HepG2 (cell line): ENCODE measurements around the gene CNR2. TPM values are rescaled to one million over a fixed set of nuclear protein-coding genes. Genes with fewer than 3 reads are reported as not detected.

Experiments used
- CREB1 ChIP-seq, 2 experiments: fragments of 450-650 bp in 1 of 2; IDR thresholded peaks; 2 replicates each; pipeline ENCODE4 v1.6.1; 2016 to 2017; ENCODE audit warnings: control low read depth in 1 of 2, mild to moderate bottlenecking in 1 of 2, missing compliant biosample characterization in 1 of 2, missing genetic modification characterization in 1 of 2
- GATAD1 ChIP-seq: IDR thresholded peaks from 2 replicates; pipeline ENCODE4 v1.6.1; 2016; ENCODE audit warnings: missing genetic modification reagents, missing compliant biosample characterization
- GPN1 ChIP-seq: sonication (generic); formaldehyde crosslinking; IDR thresholded peaks from 2 replicates; pipeline ENCODE4 v1.5.1; 2020; ENCODE audit warnings: missing genetic modification reagents, borderline replicate concordance
- MED1 ChIP-seq: sonication (generic); formaldehyde crosslinking; IDR thresholded peaks from 2 replicates; pipeline ENCODE4 v1.4.0; 2020; ENCODE audit warnings: missing genetic modification reagents
- NFKBIZ ChIP-seq: IDR thresholded peaks from 2 replicates; pipeline ENCODE4 v1.6.1; 2018; ENCODE audit warnings: missing genetic modification reagents, missing compliant biosample characterization
- SETDB1 ChIP-seq: sonication (generic); formaldehyde crosslinking; IDR thresholded peaks from 2 replicates; pipeline ENCODE4 v1.5.1; 2020; ENCODE audit warnings: missing genetic modification reagents, mild to moderate bottlenecking, borderline replicate concordance
- TGIF2 ChIP-seq: IDR thresholded peaks from 2 replicates; pipeline ENCODE4 v1.6.1; 2016; ENCODE audit warnings: control low read depth, missing compliant biosample characterization
- ZNF143 ChIP-seq: sonication (generic); formaldehyde crosslinking; IDR thresholded peaks from 2 replicates; pipeline ENCODE4 v1.4.0; 2020; ENCODE audit warnings: missing genetic modification reagents
- ZNF234 ChIP-seq: sonication (generic); formaldehyde crosslinking; conservative IDR thresholded peaks from 2 replicates; pipeline ENCODE4 v1.5.1; 2020; ENCODE audit warnings: mild to moderate bottlenecking, missing genetic modification reagents
- ZNF501 ChIP-seq: sonication (generic); formaldehyde crosslinking; IDR thresholded peaks from 2 replicates; pipeline ENCODE4 v1.5.1; 2020; ENCODE audit warnings: mild to moderate bottlenecking, moderate library complexity, missing genetic modification reagents
- ZNF510 ChIP-seq: sonication (generic); formaldehyde crosslinking; IDR thresholded peaks from 2 replicates; pipeline ENCODE4 v1.4.0; 2020; ENCODE audit warnings: low read depth, mild to moderate bottlenecking, missing genetic modification reagents
- ZNF572 ChIP-seq: sonication (generic); formaldehyde crosslinking; IDR thresholded peaks from 2 replicates; pipeline ENCODE4 v1.5.1; 2020; ENCODE audit warnings: mild to moderate bottlenecking, missing genetic modification reagents
- ZNF761 ChIP-seq: sonication (generic); formaldehyde crosslinking; conservative IDR thresholded peaks from 2 replicates; pipeline ENCODE4 v1.4.0; 2020; ENCODE audit warnings: mild to moderate bottlenecking, missing genetic modification reagents
- ZNF788 ChIP-seq: sonication (generic); formaldehyde crosslinking; IDR thresholded peaks from 2 replicates; pipeline ENCODE4 v1.5.0; 2020; ENCODE audit warnings: mild to moderate bottlenecking, missing genetic modification reagents, borderline replicate concordance
- polyA plus RNA-seq, 8 experiments: library from polyadenylated mRNA; depleted of rRNA in 3 of 8; stranded (reverse) in 7 of 8; unstranded in 1 of 8; fragments of >200 nt; fragmentation: Illumina TruSeq in 4 of 8; extraction: Trizol in 4 of 8; gene quantifications; 2 replicates each; pipeline versions ENCODE4 v1.2.1 to v1.2.3, GENCODE V29; 2011 to 2016; ENCODE audit warnings: low read depth in 4 of 8, missing spikeins in 1 of 8, mixed read lengths in 1 of 8; ENCODE audit not compliant: insufficient read depth in 1 of 8
- total RNA-seq, 5 experiments: library from RNA; depleted of rRNA; stranded (reverse); fragments of >200 nt; fragmentation: Illumina TruSeq; extraction: Trizol; gene quantifications; 2 replicates each; pipeline ENCODE4 v1.2.3, GENCODE V29; 2016; ENCODE audit warnings: low read depth in 1 of 5
- TF ChIP-seq, protein P1 (sequence below): sonication (generic); formaldehyde crosslinking; IDR thresholded peaks from 2 replicates; pipeline ENCODE4 v1.5.0; 2020; ENCODE audit warnings: mild to moderate bottlenecking, missing genetic modification reagents
- TF ChIP-seq, protein P2 (sequence below): fragments of 450-650 bp; IDR thresholded peaks from 2 replicates; pipeline ENCODE4 v1.6.1; 2017
- TF ChIP-seq, protein P3 (sequence below): sonication (generic); formaldehyde crosslinking; IDR thresholded peaks from 2 replicates; pipeline ENCODE4 v1.5.1; 2020; ENCODE audit warnings: mild to moderate bottlenecking, moderate library complexity, missing genetic modification reagents
- TF ChIP-seq, protein P4 (sequence below): sonication (generic); formaldehyde crosslinking; conservative IDR thresholded peaks from 2 replicates; pipeline ENCODE4 v1.4.0; 2020; ENCODE audit warnings: mild to moderate bottlenecking, missing genetic modification reagents, moderate library complexity
- TF ChIP-seq, protein P5 (sequence below): sonication (generic); formaldehyde crosslinking; IDR thresholded peaks from 2 replicates; pipeline ENCODE4 v1.4.0; 2020; ENCODE audit warnings: missing genetic modification reagents

Gene CNR2
- total and polyA plus RNA-seq, 2 of the 13 experiments (the other 11 are each of a cell fraction or from before 2014, with no cell fraction given): not detected

DNA sequence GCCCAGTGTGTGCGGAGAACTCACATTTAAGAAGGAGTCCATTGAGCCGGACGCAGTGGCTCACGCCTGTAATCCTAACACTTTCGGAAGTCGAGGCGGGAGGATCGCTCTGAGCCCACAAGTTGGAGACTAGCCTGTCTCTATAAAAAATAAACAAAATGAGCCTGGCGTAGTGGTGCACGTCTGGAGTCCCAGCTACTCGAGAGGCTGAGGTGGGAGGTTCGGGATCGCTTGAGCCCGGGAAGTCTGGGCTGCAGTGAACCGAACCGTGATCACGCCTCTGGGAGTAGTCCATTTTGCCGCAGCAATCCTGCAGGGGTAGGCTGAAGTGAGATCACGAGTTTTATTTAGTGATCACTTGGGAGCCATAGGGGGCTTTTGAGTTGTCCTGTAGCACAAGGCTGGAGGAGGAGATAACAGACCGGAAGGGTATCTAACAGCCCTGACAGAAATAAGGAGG is 44.6 kb downstream of the CNR2 start (continued):
- no peak for TF ChIP-seq CREB1 (IDR thresholded peaks at IDR 0.05)
- TF ChIP-seq CREB1 (CRISPR knock-in tag; IDR thresholded peaks at IDR 0.05): peak; percentile 28
- TF ChIP-seq, protein P1, sequence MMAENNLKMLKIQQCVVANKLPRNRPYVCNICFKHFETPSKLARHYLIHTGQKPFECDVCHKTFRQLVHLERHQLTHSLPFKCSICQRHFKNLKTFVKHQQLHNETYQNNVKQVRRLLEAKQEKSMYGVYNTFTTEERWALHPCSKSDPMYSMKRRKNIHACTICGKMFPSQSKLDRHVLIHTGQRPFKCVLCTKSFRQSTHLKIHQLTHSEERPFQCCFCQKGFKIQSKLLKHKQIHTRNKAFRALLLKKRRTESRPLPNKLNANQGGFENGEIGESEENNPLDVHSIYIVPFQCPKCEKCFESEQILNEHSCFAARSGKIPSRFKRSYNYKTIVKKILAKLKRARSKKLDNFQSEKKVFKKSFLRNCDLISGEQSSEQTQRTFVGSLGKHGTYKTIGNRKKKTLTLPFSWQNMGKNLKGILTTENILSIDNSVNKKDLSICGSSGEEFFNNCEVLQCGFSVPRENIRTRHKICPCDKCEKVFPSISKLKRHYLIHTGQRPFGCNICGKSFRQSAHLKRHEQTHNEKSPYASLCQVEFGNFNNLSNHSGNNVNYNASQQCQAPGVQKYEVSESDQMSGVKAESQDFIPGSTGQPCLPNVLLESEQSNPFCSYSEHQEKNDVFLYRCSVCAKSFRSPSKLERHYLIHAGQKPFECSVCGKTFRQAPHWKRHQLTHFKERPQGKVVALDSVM (CRISPR knock-in tag): peak; percentile 58
- TF ChIP-seq ZNF234 (CRISPR knock-in tag): 0 out of 2 replicates have a peak, but pooled peaks have one; percentile 6
- TF ChIP-seq, protein P2, sequence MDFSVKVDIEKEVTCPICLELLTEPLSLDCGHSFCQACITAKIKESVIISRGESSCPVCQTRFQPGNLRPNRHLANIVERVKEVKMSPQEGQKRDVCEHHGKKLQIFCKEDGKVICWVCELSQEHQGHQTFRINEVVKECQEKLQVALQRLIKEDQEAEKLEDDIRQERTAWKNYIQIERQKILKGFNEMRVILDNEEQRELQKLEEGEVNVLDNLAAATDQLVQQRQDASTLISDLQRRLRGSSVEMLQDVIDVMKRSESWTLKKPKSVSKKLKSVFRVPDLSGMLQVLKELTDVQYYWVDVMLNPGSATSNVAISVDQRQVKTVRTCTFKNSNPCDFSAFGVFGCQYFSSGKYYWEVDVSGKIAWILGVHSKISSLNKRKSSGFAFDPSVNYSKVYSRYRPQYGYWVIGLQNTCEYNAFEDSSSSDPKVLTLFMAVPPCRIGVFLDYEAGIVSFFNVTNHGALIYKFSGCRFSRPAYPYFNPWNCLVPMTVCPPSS: no peak
- TF ChIP-seq, protein P3, sequence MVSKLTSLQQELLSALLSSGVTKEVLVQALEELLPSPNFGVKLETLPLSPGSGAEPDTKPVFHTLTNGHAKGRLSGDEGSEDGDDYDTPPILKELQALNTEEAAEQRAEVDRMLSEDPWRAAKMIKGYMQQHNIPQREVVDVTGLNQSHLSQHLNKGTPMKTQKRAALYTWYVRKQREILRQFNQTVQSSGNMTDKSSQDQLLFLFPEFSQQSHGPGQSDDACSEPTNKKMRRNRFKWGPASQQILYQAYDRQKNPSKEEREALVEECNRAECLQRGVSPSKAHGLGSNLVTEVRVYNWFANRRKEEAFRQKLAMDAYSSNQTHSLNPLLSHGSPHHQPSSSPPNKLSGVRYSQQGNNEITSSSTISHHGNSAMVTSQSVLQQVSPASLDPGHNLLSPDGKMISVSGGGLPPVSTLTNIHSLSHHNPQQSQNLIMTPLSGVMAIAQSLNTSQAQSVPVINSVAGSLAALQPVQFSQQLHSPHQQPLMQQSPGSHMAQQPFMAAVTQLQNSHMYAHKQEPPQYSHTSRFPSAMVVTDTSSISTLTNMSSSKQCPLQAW (CRISPR knock-in tag): 0 out of 2 replicates have a peak, but pooled peaks have one; percentile 4
- no peak for TF ChIP-seq MED1
- TF ChIP-seq ZNF143 (CRISPR knock-in tag): peak; percentile 14; the same call in 1 of the 2 replicates
- peak; percentile 7; the same call in 1 of the 2 replicates for TF ChIP-seq TGIF2 (CRISPR knock-in tag)
- peak; percentile 32; the same call in 1 of the 2 replicates for TF ChIP-seq ZNF572 (CRISPR knock-in tag)
- TF ChIP-seq NFKBIZ (CRISPR knock-in tag): 0 out of 2 replicates have a peak, but pooled peaks have one; percentile 71
- no peak for TF ChIP-seq GPN1 (CRISPR knock-in tag)
- TF ChIP-seq, protein P4, sequence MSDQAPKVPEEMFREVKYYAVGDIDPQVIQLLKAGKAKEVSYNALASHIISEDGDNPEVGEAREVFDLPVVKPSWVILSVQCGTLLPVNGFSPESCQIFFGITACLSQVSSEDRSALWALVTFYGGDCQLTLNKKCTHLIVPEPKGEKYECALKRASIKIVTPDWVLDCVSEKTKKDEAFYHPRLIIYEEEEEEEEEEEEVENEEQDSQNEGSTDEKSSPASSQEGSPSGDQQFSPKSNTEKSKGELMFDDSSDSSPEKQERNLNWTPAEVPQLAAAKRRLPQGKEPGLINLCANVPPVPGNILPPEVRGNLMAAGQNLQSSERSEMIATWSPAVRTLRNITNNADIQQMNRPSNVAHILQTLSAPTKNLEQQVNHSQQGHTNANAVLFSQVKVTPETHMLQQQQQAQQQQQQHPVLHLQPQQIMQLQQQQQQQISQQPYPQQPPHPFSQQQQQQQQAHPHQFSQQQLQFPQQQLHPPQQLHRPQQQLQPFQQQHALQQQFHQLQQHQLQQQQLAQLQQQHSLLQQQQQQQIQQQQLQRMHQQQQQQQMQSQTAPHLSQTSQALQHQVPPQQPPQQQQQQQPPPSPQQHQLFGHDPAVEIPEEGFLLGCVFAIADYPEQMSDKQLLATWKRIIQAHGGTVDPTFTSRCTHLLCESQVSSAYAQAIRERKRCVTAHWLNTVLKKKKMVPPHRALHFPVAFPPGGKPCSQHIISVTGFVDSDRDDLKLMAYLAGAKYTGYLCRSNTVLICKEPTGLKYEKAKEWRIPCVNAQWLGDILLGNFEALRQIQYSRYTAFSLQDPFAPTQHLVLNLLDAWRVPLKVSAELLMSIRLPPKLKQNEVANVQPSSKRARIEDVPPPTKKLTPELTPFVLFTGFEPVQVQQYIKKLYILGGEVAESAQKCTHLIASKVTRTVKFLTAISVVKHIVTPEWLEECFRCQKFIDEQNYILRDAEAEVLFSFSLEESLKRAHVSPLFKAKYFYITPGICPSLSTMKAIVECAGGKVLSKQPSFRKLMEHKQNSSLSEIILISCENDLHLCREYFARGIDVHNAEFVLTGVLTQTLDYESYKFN (CRISPR knock-in tag): 0 out of 2 replicates have a peak, but pooled peaks have one; percentile 7
- TF ChIP-seq ZNF510: 0 out of 2 replicates have a peak, but pooled peaks have one; percentile 44
- TF ChIP-seq GATAD1: 0 out of 2 replicates have a peak, but pooled peaks have one; percentile 7
- TF ChIP-seq ZNF761 (CRISPR knock-in tag): 0 out of 2 replicates have a peak, but pooled peaks have one; percentile 24
- 0 out of 2 replicates have a peak, but pooled peaks have one; percentile 59 for TF ChIP-seq SETDB1 (CRISPR knock-in tag)
- TF ChIP-seq, protein P5, sequence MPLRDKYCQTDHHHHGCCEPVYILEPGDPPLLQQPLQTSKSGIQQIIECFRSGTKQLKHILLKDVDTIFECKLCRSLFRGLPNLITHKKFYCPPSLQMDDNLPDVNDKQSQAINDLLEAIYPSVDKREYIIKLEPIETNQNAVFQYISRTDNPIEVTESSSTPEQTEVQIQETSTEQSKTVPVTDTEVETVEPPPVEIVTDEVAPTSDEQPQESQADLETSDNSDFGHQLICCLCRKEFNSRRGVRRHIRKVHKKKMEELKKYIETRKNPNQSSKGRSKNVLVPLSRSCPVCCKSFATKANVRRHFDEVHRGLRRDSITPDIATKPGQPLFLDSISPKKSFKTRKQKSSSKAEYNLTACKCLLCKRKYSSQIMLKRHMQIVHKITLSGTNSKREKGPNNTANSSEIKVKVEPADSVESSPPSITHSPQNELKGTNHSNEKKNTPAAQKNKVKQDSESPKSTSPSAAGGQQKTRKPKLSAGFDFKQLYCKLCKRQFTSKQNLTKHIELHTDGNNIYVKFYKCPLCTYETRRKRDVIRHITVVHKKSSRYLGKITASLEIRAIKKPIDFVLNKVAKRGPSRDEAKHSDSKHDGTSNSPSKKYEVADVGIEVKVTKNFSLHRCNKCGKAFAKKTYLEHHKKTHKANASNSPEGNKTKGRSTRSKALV (CRISPR knock-in tag): no peak
- TF ChIP-seq ZNF788 (CRISPR knock-in tag): 0 out of 2 replicates have a peak, but pooled peaks have one; percentile 10
- TF ChIP-seq ZNF501 (CRISPR knock-in tag): peak; percentile 22; the same call in 1 of the 2 replicates
